HG03159 (cell line): ENCODE measurements around the gene ELOB.
A peak's percentile ranks its signal among the peaks of the same experiment; 100 is the strongest.

Experiments
- ATAC-seq: cut with Tn5 transposase; IDR thresholded peaks from one replicate; pipeline ENCODE4 v1.9.1; 2021; ENCODE audit warnings: mild to moderate bottlenecking, moderate library complexity; ENCODE audit not compliant: unreplicated experiment

Gene ELOB

GRCh38 chr16:2777231-2777902 lies at the start of gene ELOB:
Gene ELOB (minus strand): TSS chr16:2777280. CDS start chr16:2777239, 41 bp downstream.
- ATAC-seq, result peak; percentile 67

- no peak for ATAC-seq
Measured at GRCh38 chr16:2825906-2826305, 48.8 kb upstream of the ELOB start.

DNA sequence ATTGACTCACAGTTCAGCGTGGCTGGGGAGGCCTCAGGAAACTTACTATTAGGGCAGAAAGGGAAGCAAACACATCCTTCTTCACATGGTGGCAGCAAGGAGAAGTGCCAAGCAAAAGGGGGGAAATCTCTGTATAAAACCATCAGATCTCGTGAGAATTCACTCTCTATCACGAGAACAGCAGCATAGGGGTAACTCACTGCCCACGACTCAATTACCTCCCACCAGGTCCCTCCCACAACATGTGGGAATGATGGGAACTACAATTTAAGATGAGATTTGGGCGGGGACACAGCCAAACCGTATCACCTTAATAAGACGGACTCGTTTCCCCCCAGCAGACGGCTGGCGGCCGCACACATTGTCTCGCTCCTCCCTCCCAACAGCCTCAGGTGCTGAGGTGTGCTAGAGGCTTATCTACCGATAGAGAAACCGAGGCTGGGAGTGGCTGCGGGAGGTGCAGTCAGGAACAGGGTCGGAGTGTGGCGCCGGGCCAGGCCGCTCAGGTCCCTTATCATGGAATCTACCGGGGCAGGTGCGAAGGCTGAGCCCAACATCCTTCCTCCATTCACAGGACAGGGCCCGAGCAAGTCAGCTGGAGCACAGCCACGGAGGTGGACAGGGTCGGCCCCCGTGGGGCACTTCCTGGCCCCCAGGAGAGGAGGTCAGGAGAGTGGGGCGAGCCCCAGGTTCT lies 48.1 kb upstream of the ELOB start:
- ATAC-seq, result no peak

DNA sequence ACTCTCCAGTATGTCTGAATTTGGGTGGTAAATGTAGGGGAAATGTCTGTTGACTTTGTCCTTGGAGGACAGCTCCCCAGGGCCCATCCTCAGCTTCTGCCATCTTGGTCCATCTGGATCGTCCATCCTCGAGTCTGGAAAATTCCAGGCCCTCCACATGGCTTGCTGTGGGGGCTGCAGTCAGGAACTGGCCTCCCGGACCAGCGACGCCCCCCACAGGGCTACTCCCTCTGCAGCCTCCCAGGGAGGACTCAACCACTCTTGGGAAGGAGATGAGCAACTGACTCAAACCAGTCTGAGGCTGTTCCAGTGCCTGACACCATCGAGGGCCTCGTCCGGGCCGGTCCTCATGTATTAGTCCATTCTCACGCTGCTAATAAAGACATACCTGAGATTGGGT lies 47.5 kb upstream of the ELOB start:
- ATAC-seq, result no peak

- no peak for ATAC-seq
Measured at GRCh38 chr16:2822496-2822895, 45.4 kb upstream of the ELOB start.

- ATAC-seq, result no peak
Measured at GRCh38 chr16:2822158-2822495, 45.0 kb upstream of the ELOB start.

DNA sequence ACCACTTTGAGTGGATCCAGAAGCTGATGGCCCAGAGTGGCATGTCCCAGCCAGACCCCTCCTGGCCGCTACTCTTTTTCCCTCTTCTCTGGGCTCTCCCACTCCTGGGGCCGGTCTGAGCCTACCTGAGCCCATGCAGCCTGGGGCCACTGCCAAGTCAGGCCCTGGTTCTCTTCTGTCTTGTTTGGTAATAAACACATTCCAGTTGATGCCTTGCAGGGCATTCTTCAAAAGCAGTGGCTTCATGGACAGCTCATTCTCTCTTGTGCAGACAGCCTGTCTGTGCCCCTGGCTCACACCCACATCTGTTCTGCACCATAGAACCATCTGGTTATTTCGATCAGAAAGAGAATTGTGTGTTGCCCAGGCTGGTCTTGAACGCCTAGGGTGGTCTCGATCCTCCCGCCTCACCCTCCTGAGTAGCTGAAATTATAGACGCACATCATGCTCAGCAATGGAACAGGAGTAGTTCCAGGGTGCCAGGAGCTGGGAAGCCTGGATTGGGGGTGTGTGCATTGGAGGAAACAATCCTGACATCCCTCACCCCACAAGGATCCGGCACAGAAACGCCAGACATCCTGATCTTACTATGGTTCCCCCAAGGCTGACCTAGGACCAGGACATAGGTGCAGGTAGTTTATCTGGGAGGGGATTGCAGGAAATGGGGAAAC lies 44.5 kb upstream of the ELOB start:
- no peak for ATAC-seq

DNA sequence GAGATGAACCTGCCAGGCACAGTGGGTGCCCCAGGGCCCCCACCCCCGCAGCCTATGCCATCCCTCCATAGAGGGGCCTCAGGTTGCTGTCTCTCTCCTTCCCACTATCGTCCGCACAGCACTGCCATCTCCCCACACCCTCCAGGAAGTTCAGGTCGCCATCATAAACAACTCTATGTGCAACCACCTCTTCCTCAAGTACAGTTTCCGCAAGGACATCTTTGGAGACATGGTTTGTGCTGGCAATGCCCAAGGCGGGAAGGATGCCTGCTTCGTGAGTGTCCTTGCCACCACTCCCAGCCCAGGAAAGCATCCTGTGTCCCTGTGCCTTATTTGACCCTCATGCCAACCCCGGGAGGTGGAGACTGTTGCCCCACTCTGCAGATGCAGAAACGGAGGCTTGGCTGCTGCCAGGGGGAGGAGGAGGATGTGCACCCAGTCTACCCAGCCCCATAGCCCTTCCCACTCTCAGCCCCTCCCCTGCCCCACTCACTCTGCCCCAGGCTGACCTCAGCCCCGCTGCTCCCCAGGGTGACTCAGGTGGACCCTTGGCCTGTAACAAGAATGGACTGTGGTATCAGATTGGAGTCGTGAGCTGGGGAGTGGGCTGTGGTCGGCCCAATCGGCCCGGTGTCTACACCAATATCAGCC lies 43.9 kb upstream of the ELOB start:
- no peak for ATAC-seq

GRCh38 chr16:2819939-2820835 lies 43.1 kb upstream of the ELOB start:
- no peak for ATAC-seq

DNA sequence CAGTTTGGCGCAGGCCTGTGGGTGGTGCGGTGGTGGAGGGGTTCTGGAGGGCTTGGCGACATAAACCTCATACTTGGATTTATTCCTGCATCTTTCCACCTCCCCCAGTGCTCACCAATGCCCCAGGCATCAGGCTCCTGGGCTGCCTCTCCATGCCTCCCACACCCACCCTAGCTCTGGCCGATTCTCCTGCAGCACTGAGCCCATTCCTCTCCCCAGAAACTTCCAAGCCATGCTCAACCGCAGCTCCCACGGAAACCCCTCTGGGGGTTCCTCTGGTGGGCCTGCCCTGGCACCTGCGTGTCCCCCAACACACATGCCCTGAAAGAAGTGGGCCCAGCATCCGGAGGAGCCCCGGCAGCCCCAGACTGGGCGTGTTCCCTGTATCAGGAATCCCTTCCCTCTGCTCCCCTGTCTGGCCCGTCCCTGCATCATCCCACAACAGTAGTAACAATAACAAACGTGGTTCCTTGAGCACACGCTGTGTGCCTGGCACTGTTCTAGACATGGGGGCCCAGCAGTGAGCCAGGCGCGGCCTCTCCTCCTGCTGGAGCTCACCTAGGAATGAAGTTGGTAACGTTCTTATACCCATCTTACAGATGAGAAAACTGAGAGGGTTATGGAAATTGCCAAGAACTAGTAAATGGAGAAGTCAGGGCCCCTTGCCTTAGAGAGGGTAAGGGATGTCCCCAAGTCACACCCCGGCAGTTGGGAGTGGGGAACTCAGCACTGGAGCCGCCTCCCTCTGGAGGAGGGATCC lies 42.3 kb upstream of the ELOB start:
- no peak for ATAC-seq

- no peak for ATAC-seq
Measured at GRCh38 chr16:2818272-2818876, 41.3 kb upstream of the ELOB start.

DNA sequence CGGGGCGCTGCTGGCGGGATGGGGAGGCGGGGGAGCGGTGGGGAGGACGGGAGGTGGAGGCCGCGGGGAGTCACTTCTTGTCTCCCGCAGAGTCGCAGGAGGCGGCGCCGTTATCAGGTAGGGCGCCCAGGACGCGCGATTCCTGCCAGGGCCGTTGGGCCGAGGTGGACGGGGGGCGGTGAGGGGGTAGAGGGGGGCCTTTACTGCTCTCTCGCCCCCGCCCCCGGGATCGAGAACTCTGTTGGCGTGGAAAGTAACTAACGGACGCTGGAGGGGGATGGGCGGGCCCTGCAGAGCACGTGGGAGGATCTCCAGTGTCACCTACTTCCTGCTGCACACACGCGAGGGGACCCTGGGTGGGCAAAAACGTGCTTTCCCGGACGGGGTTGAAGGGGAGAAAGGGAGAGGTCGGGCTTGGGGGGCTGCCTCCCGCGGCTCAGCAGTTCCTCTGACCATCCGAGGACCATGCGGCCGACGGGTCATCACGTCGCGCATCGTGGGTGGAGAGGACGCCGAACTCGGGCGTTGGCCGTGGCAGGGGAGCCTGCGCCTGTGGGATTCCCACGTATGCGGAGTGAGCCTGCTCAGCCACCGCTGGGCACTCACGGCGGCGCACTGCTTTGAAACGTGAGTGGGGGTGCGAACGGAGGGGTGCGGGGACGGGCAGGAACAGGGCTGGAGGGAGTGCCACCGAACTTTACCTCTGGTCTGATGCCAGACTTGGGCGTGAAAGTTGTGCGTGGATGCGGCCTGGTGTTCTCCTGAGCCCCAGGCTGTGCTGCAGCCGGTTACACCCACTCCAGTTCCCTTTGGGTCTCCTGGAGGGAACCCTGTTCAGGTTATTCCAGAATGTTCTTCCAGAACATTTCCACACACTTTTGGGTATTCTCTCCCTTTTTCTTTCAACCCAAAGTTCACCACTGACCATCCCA lies 40.5 kb upstream of the ELOB start:
- no peak for ATAC-seq

DNA sequence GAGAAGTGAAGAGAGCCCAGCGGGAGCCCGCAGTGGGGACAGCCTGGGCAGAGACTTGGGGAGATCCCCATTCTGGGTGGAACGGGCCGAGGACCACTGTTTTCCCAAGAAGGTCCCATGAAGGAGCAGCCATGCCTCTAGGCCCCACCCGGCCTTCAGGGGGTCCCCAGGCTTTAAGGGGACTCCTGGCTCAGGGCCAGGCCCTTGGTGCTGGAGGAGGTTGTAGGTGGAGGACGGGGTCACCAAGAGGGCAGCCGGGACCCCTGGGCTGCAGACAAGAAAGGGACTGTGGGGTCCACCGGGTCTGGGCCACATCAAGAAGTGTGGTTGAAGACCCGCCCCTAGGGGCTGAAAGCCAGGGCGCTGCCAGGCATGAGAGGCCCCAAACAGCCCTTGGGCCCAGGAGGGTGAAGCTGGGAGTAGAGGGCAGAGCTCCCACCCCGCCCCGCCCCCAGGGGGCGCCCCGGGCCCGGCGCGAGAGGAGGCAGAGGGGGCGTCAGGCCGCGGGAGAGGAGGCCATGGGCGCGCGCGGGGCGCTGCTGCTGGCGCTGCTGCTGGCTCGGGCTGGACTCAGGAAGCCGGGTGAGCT lies 39.8 kb upstream of the ELOB start, which contains the start of gene PRSS21:
Gene PRSS21 (plus strand): TSS at position 487 of the 589 bp plus-strand sequence. CDS start 32 bp downstream, at position 519.
- ATAC-seq, result no peak

DNA sequence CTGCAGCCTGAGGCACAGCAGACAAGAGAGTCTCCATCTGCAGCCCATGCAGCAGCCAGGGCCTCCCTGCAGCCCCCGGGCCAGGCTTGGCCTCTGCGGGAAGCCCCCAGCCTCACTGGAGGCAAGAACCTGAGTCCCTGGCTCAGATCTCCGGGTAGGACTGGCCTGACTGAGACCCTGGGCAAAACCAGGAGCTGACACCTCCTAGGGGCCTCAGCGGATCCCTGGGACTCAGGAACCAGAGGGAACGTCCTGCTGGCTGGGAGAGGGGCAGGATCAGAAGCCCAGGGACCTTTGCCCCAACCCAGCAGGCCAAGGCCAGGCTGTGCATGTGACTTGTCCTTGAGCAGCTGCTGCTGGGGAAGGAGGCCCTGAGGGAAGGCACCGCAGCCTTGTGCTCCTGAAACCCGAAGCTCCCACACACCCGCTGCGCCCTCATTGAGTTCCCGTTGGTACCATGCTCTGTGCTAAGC lies 38.3 kb upstream of the ELOB start:
- ATAC-seq, result no peak

DNA sequence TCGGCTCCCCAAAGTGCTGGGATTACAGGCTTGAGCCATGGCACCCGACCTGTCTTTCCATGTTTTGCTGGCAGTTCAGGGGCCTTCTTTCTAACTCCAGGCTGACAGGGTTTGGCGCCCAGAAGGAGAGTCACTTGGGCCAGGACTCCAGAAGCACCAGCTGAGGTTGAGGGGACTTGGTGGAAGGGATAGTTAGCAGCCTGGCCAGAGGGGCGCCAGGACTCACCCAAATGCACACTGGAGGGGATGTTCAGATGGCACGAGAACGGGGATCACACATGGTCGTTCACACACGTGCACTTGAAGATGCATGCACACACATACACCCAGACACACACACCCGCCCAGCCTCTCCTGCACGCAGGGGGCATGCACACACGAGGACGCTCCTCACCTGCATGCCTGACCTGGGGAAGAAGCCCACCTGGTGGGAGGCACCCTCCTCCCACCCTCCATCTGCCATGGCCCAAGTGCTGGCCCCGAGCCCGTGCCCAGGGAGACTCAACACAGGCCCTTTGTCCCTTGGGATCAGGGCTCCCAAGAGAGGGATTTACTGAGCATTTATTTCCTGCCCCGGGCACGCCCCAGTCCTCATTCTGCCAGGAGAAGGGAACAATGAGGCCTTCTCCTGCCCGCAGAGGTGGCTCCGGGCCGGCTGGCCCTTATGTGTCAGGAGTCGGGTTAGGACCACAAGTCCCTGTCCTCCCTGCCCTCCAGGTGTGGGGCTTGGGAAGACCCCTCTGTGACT lies 37.6 kb upstream of the ELOB start:
- no peak for ATAC-seq

DNA sequence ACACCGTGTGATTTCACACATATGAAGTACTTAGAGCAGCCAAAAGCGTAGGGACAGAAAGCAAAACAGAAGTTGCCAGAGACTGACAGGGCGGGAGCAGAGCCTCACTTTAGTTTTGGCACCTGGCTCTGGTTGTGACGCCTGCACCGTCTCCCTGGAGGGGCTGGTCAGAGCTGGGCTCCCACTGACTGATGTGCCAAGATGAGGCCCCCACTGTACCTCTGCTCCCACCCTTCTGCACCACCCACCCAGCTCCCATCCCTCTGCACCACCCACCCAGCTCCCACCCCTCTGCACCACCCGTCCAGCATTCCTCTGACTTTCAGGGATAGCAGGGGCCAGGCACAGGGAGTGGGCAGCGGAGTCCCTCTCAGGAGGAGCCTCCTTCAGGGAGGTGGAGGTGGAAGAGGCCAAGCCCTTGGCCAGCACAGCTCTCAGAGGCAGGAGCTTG lies 36.7 kb upstream of the ELOB start:
- ATAC-seq, result no peak
